ENCODE results near the gene ATP6V1F. TPM values are rescaled to one million over a fixed set of nuclear protein-coding genes. Genes with fewer than 3 reads are reported as not detected.

ATP6V1F gene
- total RNA-seq, 1 experiment from 2014 or later, result 115 TPM

DNA sequence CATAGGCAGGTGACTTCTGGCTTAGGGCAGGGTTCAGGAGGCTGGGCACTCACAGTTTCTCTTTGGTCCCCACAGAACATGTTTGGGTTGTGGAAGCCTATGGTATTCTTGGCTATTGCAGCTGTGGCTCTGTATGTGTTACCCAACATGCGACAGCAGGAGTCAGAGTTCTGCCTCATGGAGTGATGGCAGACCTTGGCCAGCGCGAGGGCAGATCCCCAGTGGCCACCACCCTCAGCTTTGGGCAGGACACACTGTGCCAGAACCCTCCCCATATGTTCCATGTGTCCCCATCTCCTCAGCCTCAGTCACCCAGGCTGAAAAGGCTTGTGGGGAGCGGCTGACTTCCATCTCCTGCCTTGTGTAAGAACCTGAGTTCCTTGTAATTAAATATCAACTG lies 40.9 kb upstream of the ATP6V1F start:
- Mint-ChIP-seq H3K27ac (no peak overlapping the region), H3K27me3 (ENCODE audit: low read depth) (peaks cover 2% of the 10 kb centered on the region; the same call in 1 of the 2 replicates), H3K4me1 (peaks cover 0 to 4% of the 10 kb centered on the region in 2 experiments; a peak in 3 of 4 replicates), H3K36me3 (ENCODE audit: insufficient read depth in 1 of 3, low read depth in 3 of 3) (no peaks in the 10 kb centered on the region), H3K9me3 (no peaks in the 10 kb centered on the region), H3K4me3 (no peak overlapping the region)
- H2AK5ac ChIP-seq (ENCODE audit: insufficient read length, low read length), result no peak overlapping the region
- H3K4me1 ChIP-seq (ENCODE audit: insufficient read depth, low read length), result no peaks in the 10 kb centered on the region
- H3K27me3 ChIP-seq (ENCODE audit: insufficient read depth, low read length), result no peaks in the 10 kb centered on the region
- H2BK12ac ChIP-seq (ENCODE audit: insufficient read length, low read depth, low read length), result no peak overlapping the region
- no peak overlapping the region for H3K4ac ChIP-seq (ENCODE audit: low read depth, low read length)
- H3K9ac ChIP-seq (ENCODE audit: extremely low read depth, insufficient read length, low read length), result no peak overlapping the region
- no peak for DNase-seq
- no peak for TF ChIP-seq CTCF (conservative IDR thresholded peaks at IDR 0.05)
- no peaks in the 10 kb centered on the region for H3K79me2 ChIP-seq (ENCODE audit: insufficient read depth, low read length)
- no peak overlapping the region for H2BK5ac ChIP-seq (ENCODE audit: insufficient read length, low read length)
- H3K23ac ChIP-seq (ENCODE audit: insufficient read length, low read depth, low read length), result no peak overlapping the region
- no peaks in the 10 kb centered on the region for H3K79me1 ChIP-seq (ENCODE audit: insufficient read depth, low read depth, low read length, poor library complexity, severe bottlenecking)
- H2BK120ac ChIP-seq (ENCODE audit: low read depth, low read length, poor library complexity, severe bottlenecking), result no peak overlapping the region
- no peaks in the 10 kb centered on the region for H3K23me2 ChIP-seq (ENCODE audit: insufficient read length, low read depth, low read length, poor library complexity, severe bottlenecking)
- no peak overlapping the region for H4K8ac ChIP-seq (replicated peaks; ENCODE audit: insufficient read length, low read depth, low read length)
- no peak overlapping the region for H3K14ac ChIP-seq (ENCODE audit: insufficient read depth, low read length)
- no peak overlapping the region for H3K4me2 ChIP-seq (ENCODE audit: insufficient read depth, insufficient read length, low read length)
- H4K5ac ChIP-seq (ENCODE audit: insufficient read length, low read depth, low read length), result no peak overlapping the region
- no peak overlapping the region for H2BK20ac ChIP-seq (ENCODE audit: low read depth, low read length, poor library complexity, severe bottlenecking)
- H2AFZ ChIP-seq (ENCODE audit: low read length), result no peak overlapping the region
- H3K27ac ChIP-seq (ENCODE audit: insufficient read length, low read depth, low read length), result no peak overlapping the region
- H3K9me3 ChIP-seq (ENCODE audit: control insufficient read depth, low read depth, low read length), result no peaks in the 10 kb centered on the region
- H4K91ac ChIP-seq (ENCODE audit: insufficient read length, low read depth, low read length), result no peak overlapping the region
- no peak overlapping the region for H3K18ac ChIP-seq (ENCODE audit: insufficient read length, low read depth, low read length)
- no peaks in the 10 kb centered on the region for H4K20me1 ChIP-seq (ENCODE audit: control insufficient read depth, insufficient read depth, insufficient read length)
- no CpG with 5 or more reads among the region's 4 CpGs for WGBS (ENCODE audit: extremely low coverage, insufficient read length, low lambda C conversion rate)
- no peak overlapping the region for H2BK15ac ChIP-seq (ENCODE audit: low read depth, low read length)
- H3T11ph ChIP-seq (ENCODE audit: low read length), result no peak overlapping the region
- no peak overlapping the region for H3K56ac ChIP-seq (ENCODE audit: insufficient read length, low read depth, low read length)

Data from H9 (cell line).